Activated T-helper 2 cell treated with anti-CD3 and anti-CD28 coated beads, Interferon-gamma antibody, Interleukin-2, Interleukin-4, amounts not matched to agents 10 μg/mL and 5 μg/mL and 100 μg/mL, durations not matched to agents 14 hours and 24 hours and 36 hours (primary cell): ENCODE data around the gene ZNF385A. TPM values are rescaled to one million over a fixed set of nuclear protein-coding genes. Genes with fewer than 3 reads are reported as not detected.
"Not testable (repeated sequence)": the region's sequence is repeated elsewhere in the genome, so short reads cannot be mapped to it uniquely, and the experiment has no call there.

Experiments used
- DNase-seq: peaks from one replicate; pipeline ENCODE4 v3.0.0; 2021; ENCODE audit warnings: low spot score
- H3K27ac Mint-ChIP-seq: one replicate; pipeline ENCODE4 v1.8.0; 2021; ENCODE audit warnings: mixed read lengths
- H3K27me3 Mint-ChIP-seq: one replicate; pipeline ENCODE4 v1.8.0; 2021; ENCODE audit warnings: low read depth, mixed read lengths
- H3K36me3 Mint-ChIP-seq: one replicate; pipeline ENCODE4 v1.8.0; 2021; ENCODE audit warnings: low read depth, mixed read lengths
- H3K4me1 Mint-ChIP-seq: one replicate; pipeline ENCODE4 v1.8.0; 2021; ENCODE audit warnings: low read depth, mixed read lengths
- H3K4me3 Mint-ChIP-seq: one replicate; pipeline ENCODE4 v1.8.0; 2021; ENCODE audit warnings: low read depth, mild to moderate bottlenecking, moderate library complexity, mixed read lengths
- H3K9me3 Mint-ChIP-seq: one replicate; pipeline ENCODE4 v1.8.0; 2021; ENCODE audit warnings: mixed read lengths
- intact Hi-C: fragments of 100-400 bp; cut with micrococcal nuclease; formaldehyde crosslinking; loops from one replicate; pipeline ENCODE4 v1.15.1; 2023
- total RNA-seq: library from RNA; stranded (reverse); gene quantifications from 2 replicates; pipeline ENCODE4 v1.2.3, GENCODE V29; 2022

The ZNF385A gene
- total RNA-seq, 1 donor from 2014 or later = 0.78 TPM

DNA sequence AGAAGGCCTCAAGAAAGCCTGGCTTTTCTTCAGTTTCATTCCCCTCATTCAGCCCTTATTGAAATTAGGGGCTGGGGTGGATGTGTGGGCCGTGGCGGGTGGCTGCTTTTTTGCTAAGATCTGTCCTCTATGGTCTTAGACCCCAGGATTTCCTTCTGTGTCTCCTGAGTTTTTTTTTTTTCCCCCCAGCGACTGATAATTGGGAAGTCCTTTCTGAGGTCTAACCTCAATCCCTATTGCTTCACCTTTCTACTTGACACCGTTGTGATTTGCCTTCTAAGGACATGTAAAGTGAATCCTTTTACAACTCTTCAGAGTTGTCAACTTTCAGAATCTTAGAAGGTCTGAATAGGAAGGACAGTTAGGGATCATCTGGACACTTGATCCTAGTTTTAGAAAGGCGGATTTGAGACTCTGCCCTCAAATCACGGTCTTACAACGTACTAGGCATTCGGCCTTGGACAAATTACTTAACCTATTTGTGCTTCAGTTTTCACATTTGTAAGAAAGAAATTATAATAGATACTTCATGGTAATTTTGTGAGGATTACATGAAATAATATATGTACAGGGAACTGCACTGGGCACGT lies 24.7 kb downstream of the ZNF385A start:
- H3K4me1 Mint-ChIP-seq = peaks cover 31% of the 10 kb centered on the region
- H3K9me3 Mint-ChIP-seq = no peaks in the 10 kb centered on the region
- no peak for DNase-seq
- no peak overlapping the region for H3K27ac Mint-ChIP-seq
- no peak overlapping the region for H3K4me3 Mint-ChIP-seq
- no peaks in the 10 kb centered on the region for H3K27me3 Mint-ChIP-seq
- intact Hi-C loops = loop anchor here (1.0 to 2.0 kb wide), 4 partner anchors 35 to 139 kb away; partner anchors contain the start of genes CBX5, COPZ1 and HNRNPA1
- no peaks in the 10 kb centered on the region for H3K36me3 Mint-ChIP-seq

DNA sequence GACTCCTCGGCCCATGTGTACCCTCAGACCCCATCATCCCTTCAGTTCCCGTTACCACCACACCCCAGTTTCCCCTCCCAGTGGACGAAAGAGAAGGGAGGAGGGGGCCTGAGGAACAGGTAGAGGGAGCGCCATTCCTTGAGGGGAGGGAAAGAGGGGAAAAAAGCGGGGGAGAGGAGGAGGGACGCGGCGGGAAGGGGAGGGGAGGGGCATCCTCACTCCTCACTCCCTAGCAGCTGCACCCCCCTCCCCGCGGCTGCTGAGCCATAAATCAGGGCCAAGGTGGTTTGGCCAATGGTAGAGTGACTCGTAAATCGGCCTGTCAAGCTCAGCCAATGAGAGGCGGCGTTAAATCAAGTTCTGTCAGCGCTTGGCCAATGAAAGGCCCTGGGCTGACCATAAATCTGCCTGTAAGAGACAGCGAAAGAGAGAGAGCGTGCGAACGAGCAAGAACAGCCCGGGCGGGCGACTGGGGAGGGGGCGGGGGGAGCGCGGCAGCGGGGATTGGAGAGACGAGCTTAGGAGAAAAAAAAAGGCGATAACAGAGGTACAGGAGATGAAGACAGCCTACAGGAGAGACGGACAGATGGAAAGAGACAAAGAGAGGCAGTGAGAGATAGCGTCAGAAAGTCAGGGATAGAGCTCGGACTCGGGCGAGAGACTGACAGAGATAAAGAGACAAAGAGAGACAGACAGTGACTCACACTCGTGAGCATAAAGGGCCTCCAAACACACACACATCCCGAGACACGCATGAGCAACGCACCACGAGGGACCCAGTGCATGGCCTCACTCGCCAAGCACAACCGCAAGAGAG lies 25.4 kb downstream of the ZNF385A start:
- DNase-seq = peak; percentile 94
- H3K27me3 Mint-ChIP-seq = no peaks in the 10 kb centered on the region
- H3K9me3 Mint-ChIP-seq = no peaks in the 10 kb centered on the region
- no peak overlapping the region for H3K27ac Mint-ChIP-seq
- H3K36me3 Mint-ChIP-seq = no peaks in the 10 kb centered on the region
- intact Hi-C loops = loop anchor here (1.0 to 2.0 kb wide), 4 partner anchors 34 to 138 kb away; partner anchors contain the start of genes CBX5, COPZ1 and HNRNPA1
- peaks cover 25% of the 10 kb centered on the region for H3K4me1 Mint-ChIP-seq
- H3K4me3 Mint-ChIP-seq = no peak overlapping the region

DNA sequence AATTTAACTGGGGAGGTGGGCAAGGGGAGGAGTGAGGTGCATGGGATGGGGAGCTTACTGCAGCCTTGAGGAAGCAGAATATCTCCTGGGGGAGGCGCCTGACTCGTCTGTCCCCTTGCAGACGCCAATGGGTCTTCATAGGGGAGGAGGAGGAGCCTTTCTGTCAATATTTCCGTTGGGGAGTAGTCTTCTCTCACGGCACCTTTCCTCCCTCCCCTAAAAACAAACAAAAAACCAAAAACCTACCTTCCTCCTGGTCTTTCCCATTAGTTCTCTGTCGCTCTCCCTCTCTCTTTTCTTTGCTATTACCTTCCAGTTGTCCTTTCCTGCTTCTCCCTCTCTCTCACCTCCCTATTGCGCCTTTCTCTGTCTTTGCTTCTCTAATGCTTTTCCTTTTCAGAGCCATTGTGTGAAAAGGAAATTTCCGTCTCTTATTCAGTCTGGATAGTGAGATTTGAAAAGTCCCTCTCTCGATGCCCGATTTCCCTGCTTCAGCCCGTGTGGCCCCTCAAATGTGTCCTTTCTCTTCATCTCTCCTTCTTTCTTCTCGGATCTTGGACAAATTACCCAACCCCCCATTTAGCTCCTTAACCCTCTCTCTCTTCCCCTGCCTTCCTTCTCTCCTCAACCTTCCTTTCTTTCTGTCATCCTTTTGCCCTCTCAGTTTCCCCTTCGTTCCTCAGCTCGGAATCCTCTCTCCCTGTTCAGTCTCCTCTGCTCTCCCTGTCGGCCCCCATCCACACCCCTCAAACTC lies 26.2 kb downstream of the ZNF385A start:
- H3K27ac Mint-ChIP-seq = no peak overlapping the region
- no peak overlapping the region for H3K4me3 Mint-ChIP-seq
- no peaks in the 10 kb centered on the region for H3K9me3 Mint-ChIP-seq
- H3K4me1 Mint-ChIP-seq = peaks cover 19% of the 10 kb centered on the region
- no peaks in the 10 kb centered on the region for H3K27me3 Mint-ChIP-seq
- peak; percentile 60 for DNase-seq
- no peaks in the 10 kb centered on the region for H3K36me3 Mint-ChIP-seq
- intact Hi-C loops = loop anchor here (2.0 kb wide), 2 partner anchors 64 to 138 kb away; no protein-coding TSS in a partner anchor

DNA sequence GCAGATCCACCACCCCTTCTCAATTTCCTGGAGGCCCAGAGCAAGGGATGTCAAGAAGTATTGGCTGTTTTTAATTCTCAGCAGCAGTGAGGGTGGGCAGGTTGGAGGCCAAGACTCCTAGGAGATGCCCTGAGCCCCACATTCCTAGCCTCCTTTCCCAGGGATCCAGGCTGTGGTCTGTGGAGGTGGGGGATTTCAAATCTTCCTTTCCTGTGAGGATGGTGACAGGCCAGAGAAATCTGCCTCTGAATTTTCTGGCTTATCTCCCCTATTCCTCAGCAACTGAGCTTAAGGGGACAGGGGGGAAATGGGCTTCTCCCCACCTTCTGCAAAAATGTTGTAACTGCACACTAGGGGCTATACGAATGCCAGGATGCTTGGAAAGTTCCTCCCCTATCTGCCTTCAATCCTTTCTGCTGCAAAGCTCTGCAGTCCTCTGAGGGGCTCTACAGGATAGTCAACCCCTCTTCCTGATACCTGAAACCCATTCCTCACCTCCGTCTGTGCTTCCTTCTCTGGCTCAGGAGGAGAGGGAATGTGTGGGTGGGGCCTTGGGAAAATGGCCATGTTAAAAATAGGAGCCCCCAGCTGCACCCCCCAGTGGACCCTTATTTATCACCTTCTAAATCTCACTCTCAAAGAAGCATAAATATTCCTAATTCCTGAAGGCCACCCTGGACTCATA lies 26.9 kb downstream of the ZNF385A start:
- Mint-ChIP-seq H3K9me3 (no peaks in the 10 kb centered on the region), H3K36me3 (peaks cover under 1% of the 10 kb centered on the region), H3K27ac (no peak overlapping the region), H3K4me3 (no peak overlapping the region), H3K4me1 (peaks cover 18% of the 10 kb centered on the region), H3K27me3 (no peaks in the 10 kb centered on the region)
- intact Hi-C loops = loop anchor here (2.0 kb wide), 2 partner anchors 63 to 137 kb away; no protein-coding TSS in a partner anchor
- no peak for DNase-seq

DNA sequence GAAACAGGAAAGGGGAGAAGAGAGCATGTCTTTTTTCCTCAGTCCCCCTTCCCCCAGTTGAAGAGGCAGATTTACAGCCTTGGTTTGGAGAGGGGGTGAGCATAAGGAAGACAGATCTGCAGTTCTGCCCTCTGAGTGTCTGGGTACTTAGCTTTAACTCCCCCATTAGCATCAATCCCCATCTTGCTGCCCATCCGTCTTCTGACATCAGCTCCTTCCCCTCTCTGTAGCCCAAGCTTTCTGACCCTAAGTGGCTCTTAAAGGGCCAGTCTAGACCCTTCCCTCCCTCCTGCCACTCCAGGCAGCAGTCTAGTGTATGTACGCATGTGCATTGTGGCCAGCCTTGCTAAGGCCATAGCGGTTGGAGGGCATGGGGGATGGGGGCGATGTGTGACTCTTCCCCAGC lies 27.6 kb downstream of the ZNF385A start:
- Mint-ChIP-seq H3K4me3 (no peak overlapping the region), H3K9me3 (no peaks in the 10 kb centered on the region), H3K27me3 (no peaks in the 10 kb centered on the region), H3K27ac (peak overlapping the region; percentile 52), H3K36me3 (peaks cover 7% of the 10 kb centered on the region), H3K4me1 (peaks cover 23% of the 10 kb centered on the region)
- DNase-seq = no peak
- intact Hi-C loops = no loop called here

DNA sequence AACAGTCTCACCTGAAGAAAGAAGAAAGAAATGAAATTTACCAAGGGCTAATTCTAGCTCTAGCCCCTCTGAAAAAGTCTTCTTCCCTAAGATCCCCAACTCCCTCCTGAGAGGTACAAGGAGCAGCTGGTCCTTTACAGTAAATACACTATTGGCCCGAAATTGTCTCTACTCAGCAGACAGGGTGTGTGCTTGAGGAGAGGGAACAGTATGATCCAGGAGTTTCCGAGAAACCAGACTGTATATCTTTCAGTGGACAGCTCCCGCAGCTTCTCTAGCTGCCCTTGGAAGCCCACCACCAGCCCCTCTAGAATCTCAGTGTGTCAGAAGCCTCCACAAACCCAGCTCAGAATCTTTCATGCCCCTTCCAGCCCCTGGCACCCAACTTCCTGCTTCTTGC lies 28.3 kb downstream of the ZNF385A start:
- intact Hi-C loops = no loop called here
- Mint-ChIP-seq H3K27ac (no peak overlapping the region), H3K4me1 (peaks cover 28% of the 10 kb centered on the region), H3K36me3 (peaks cover 14% of the 10 kb centered on the region), H3K4me3 (no peak overlapping the region), H3K9me3 (no peaks in the 10 kb centered on the region), H3K27me3 (no peaks in the 10 kb centered on the region)
- DNase-seq = no peak

DNA sequence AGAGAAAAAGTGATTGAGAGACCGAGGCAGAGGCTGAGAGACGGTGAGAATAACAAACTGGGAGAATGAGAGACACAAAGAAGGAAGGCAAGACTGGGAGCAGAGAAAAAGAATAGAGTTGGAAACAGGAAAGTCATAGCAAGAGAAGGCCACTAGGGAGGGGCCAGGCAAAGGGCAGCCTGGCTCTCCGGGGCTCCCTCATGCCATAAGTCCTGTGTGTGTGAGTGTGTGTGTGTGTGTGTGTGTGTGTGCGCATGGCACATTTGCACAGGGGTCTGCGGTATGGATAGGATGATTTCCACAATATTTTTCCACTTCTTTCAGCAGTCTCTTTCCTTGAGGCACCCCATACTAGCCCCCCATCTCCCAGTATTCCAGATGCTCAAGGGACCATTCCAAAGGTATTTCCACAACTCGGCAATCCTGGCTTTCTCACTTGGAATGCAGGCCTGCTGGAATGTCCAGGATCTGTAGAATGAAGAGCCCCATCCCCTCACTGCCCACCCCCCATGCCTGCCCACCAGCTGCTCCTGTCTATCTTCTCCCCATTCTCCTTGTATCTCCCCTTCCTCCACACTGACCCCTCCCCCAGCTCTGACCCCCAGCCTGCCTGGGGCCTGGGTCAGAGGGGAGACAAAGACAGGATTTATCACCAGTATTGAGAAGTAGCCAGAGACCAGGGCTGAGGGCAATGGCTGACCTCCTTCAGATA lies 29.3 kb downstream of the ZNF385A start:
- intact Hi-C loops = no loop called here
- Mint-ChIP-seq H3K27ac (no peak overlapping the region), H3K4me3 (no peak overlapping the region), H3K36me3 (peaks cover 24% of the 10 kb centered on the region), H3K9me3 (no peaks in the 10 kb centered on the region), H3K4me1 (peaks cover 24% of the 10 kb centered on the region), H3K27me3 (no peaks in the 10 kb centered on the region)
- no peak for DNase-seq

DNA sequence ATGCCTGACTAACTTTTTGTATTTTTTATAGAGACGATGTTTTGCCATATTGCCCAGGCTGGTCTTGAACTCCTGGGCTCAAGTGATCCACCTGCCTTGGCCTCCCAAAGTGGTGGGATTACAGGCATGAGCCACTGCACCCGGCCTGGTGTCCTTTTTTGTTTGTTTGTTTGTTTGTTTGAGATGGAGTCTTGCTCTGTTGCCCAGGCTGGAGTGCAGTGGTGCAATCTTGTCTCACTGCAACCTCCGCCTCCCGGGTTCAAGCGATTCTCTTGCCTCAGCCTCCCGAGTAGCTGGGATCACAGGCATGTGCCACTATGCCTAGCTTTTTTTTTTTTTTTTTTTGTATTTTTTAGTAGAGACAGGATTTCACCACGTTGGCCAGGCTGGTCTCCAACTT lies 30.3 kb downstream of the ZNF385A start:
- peaks cover 24% of the 10 kb centered on the region for H3K4me1 Mint-ChIP-seq
- H3K36me3 Mint-ChIP-seq = peaks cover 32% of the 10 kb centered on the region
- H3K4me3 Mint-ChIP-seq, intact Hi-C loops, H3K27ac Mint-ChIP-seq, H3K27me3 Mint-ChIP-seq, DNase-seq, H3K9me3 Mint-ChIP-seq: not testable (repeated sequence)

DNA sequence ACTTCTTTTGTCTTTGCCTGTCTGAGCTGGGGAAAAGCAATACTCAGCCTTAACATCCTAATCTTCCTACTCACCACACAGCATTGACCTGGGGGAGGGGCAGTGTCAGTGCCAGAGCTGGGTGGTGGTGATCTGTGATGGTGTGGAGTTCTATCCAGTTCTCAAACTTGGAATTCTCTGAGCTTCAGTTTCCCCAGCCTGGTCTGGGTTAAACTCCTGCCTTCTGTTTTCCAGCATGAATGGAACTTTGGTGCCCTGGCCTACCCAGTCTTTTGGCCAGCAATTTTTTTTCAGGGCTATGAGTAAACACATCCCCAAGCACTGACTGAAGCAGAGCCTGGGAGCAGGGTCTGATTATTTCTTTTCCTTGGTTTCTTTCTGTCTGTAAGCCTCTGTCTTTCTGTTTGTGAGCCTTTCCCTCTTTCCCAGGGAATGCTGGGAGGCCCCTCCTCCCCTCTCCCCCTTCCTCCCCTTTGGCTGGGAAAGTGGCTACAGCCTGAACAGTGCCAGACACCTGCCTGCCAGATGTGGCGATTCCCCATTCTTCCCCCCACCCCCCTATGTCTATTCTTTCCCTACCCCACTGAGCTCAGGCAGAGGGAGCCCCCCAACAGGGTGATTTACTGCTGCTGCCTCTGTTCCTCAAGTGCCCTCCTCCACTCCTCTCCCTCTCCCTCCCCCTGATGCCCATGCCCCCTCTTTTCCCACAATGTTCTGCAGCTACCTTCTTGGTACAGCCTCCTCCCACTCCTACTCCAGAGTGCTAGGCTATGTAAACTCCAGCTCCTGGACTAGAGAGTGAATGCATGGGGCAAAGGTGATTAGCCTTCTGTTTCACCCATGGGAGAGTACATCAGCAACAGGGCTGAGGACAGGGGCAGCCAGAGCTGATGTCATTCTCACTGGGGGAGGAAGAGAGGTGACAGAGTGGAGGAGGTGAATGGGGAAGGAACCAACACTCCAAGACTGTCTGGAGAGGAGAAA lies 31.4 kb downstream of the ZNF385A start:
- H3K27me3 Mint-ChIP-seq = no peaks in the 10 kb centered on the region
- H3K27ac Mint-ChIP-seq = peak overlapping the region; percentile 21
- no peaks in the 10 kb centered on the region for H3K9me3 Mint-ChIP-seq
- intact Hi-C loops = no loop called here
- H3K4me1 Mint-ChIP-seq = peaks cover 24% of the 10 kb centered on the region
- H3K36me3 Mint-ChIP-seq = peaks cover 34% of the 10 kb centered on the region
- no peak for DNase-seq
- no peak overlapping the region for H3K4me3 Mint-ChIP-seq

DNA sequence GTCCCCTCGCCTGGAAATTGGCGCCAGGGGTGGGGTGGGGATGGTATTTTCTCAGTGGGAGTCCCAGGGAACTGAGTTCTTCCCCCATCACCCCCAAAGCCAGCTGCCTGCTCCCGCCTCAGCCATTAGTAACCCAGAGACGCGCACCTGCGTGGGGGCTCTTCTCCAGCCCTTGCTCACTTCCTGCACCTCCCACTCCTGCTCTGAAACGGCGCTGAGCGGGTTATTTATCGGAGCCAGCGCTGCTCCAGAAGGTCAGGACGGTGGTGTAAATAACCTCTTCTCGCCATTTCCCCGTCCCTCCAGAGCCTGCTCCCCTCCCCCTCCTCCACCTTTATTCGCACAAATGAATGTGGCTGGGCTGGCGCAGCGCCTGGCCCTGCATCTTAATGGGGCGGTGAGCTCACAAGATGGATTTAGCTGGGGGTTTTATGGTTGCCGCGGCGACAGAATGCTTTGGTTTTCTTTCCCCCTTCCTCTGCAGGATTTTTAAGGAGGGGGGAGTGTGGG lies 32.5 kb downstream of the ZNF385A start:
- Mint-ChIP-seq H3K9me3 (no peaks in the 10 kb centered on the region), H3K27me3 (no peaks in the 10 kb centered on the region), H3K4me3 (peak overlapping the region; percentile 40), H3K36me3 (peaks cover 45% of the 10 kb centered on the region), H3K27ac (peak overlapping the region; percentile 68), H3K4me1 (peaks cover 22% of the 10 kb centered on the region)
- intact Hi-C loops = no loop called here
- no peak for DNase-seq

DNA sequence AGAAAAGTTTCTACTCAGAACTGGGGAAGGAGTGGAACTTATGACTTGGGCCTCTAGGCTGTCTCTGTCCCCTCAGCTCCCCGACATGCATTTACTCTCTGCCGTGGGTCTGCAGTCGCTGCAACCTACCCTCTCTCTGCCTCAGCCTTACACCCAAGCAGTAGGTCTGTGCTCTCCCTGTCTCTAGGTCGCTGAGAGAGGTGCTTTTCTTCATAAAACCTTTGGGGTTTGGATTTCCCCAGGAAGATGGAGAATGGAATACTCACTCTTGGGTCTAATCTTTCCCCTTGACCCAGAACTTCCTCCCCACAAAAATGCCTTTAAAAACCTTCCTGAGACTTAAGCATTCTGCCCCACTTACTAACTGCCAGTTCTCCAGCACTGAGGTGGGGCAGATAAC lies 33.2 kb downstream of the ZNF385A start:
- no peaks in the 10 kb centered on the region for H3K9me3 Mint-ChIP-seq
- DNase-seq = no peak
- no peak overlapping the region for H3K27ac Mint-ChIP-seq
- H3K36me3 Mint-ChIP-seq = peaks cover 48% of the 10 kb centered on the region
- intact Hi-C loops = loop anchor here (2.0 kb wide), 1 partner anchor 13 kb away; the partner anchor contains the start of gene GPR84
- H3K4me1 Mint-ChIP-seq = peaks cover 20% of the 10 kb centered on the region
- no peak overlapping the region for H3K4me3 Mint-ChIP-seq
- no peaks in the 10 kb centered on the region for H3K27me3 Mint-ChIP-seq
